Trophoblast cell (in vitro differentiated cells and primary cell): Measurements from ENCODE around the gene MIEF1.

Experiments used
- DNase-seq, 2 donors: peaks; one replicate each; pipeline ENCODE4 v3.0.0-alpha.2; 2016
- H2AFZ ChIP-seq: 2 replicates; pipeline ENCODE4 v1.6.1; 2013; ENCODE audit warnings: low read length, moderate library complexity, mild to moderate bottlenecking; ENCODE audit not compliant: insufficient read depth, poor library complexity
- H2AK5ac ChIP-seq: 2 replicates; pipeline ENCODE4 v1.6.1; 2013; ENCODE audit warnings: mild to moderate bottlenecking, low read length
- H2BK120ac ChIP-seq: 2 replicates; pipeline ENCODE4 v1.6.1; 2013; ENCODE audit warnings: low read length, mild to moderate bottlenecking, moderate library complexity; ENCODE audit not compliant: insufficient read depth, poor library complexity
- H2BK12ac ChIP-seq: 2 replicates; pipeline ENCODE4 v1.6.1; 2013; ENCODE audit warnings: mild to moderate bottlenecking, low read length, moderate library complexity
- H2BK5ac ChIP-seq: 2 replicates; pipeline ENCODE4 v1.6.1; 2013; ENCODE audit warnings: low read length, low read depth, moderate library complexity, mild to moderate bottlenecking; ENCODE audit not compliant: poor library complexity
- H3K14ac ChIP-seq: 2 replicates; pipeline ENCODE4 v1.6.1; 2013; ENCODE audit warnings: mild to moderate bottlenecking, low read length
- H3K18ac ChIP-seq: 2 replicates; pipeline ENCODE4 v1.6.1; 2013; ENCODE audit warnings: mild to moderate bottlenecking, low read length
- H3K23ac ChIP-seq: 2 replicates; pipeline ENCODE4 v1.6.1; 2013; ENCODE audit warnings: low read length
- H3K27ac ChIP-seq: 2 replicates; pipeline ENCODE4 v1.5.1; 2013; ENCODE audit warnings: low read depth, mild to moderate bottlenecking, inconsistent platforms, low read length, moderate library complexity
- H3K27me3 ChIP-seq: 2 replicates; pipeline ENCODE4 v1.6.1; 2013; ENCODE audit warnings: inconsistent platforms, mild to moderate bottlenecking, low read length, moderate library complexity; ENCODE audit not compliant: insufficient read depth
- H3K36me3 ChIP-seq, 2 experiments: 1 replicate in 1 of 2; 2 replicates in 1 of 2; pipeline ENCODE4 v1.6.1; 2013; ENCODE audit warnings: low read length in 2 of 2, mild to moderate bottlenecking in 2 of 2, moderate library complexity in 1 of 2; ENCODE audit not compliant: insufficient read depth in 2 of 2, control insufficient read depth in 1 of 2
- H3K4ac ChIP-seq: 2 replicates; pipeline ENCODE4 v1.6.1; 2013; ENCODE audit warnings: low read depth, mild to moderate bottlenecking, low read length, moderate library complexity
- H3K4me1 ChIP-seq, 2 experiments: 1 replicate in 1 of 2; 2 replicates in 1 of 2; pipeline ENCODE4 v1.6.1; 2013; ENCODE audit warnings: low read length in 2 of 2, mild to moderate bottlenecking in 2 of 2, moderate library complexity in 1 of 2; ENCODE audit not compliant: insufficient read depth in 2 of 2, control insufficient read depth in 1 of 2
- H3K4me2 ChIP-seq: 2 replicates; pipeline ENCODE4 v1.6.1; 2013; ENCODE audit warnings: inconsistent platforms, mild to moderate bottlenecking, low read length, moderate library complexity
- H3K4me3 ChIP-seq: 2 replicates; pipeline ENCODE4 v1.5.1; 2013; ENCODE audit warnings: mild to moderate bottlenecking, low read depth, low read length, inconsistent platforms
- H3K79me1 ChIP-seq: one replicate; pipeline ENCODE4 v1.6.1; 2013; ENCODE audit warnings: low read length
- H3K79me2 ChIP-seq: 2 replicates; pipeline ENCODE4 v1.6.1; 2013; ENCODE audit warnings: low read length, mild to moderate bottlenecking; ENCODE audit not compliant: control insufficient read depth, insufficient read depth, poor library complexity
- H3K9ac ChIP-seq: 2 replicates; pipeline ENCODE4 v1.6.1; 2013; ENCODE audit warnings: mild to moderate bottlenecking, low read length
- H3K9me3 ChIP-seq: 2 replicates; pipeline ENCODE4 v1.6.1; 2013; ENCODE audit warnings: low read depth, mild to moderate bottlenecking, control low read depth, inconsistent platforms, low read length; ENCODE audit not compliant: insufficient read depth
- H4K12ac ChIP-seq: 2 replicates; pipeline ENCODE4 v1.6.1; 2013; ENCODE audit warnings: low read depth, mild to moderate bottlenecking, low read length, moderate library complexity
- H4K8ac ChIP-seq: 2 replicates; pipeline ENCODE4 v1.6.1; 2013; ENCODE audit warnings: low read depth, mild to moderate bottlenecking, low read length, moderate library complexity
- H4K91ac ChIP-seq: one replicate; pipeline ENCODE4 v1.6.1; 2013; ENCODE audit warnings: low read depth, mild to moderate bottlenecking, low read length, moderate library complexity
- WGBS: extraction: QIAGEN DNeasy Blood & Tissue Kit; methylation state at CpG from one replicate; pipeline ENCODE4 v1.1.7; 2013; ENCODE audit warnings: missing lambda C conversion rate; ENCODE audit not compliant: insufficient read length, insufficient coverage; ENCODE audit errors: extremely low coverage; 5-methylcytosine and 5-hydroxymethylcytosine counted together

MIEF1 gene

GRCh38 chr22:39456522-39457197, 45.4 kb upstream of the MIEF1 start, which contains the start of gene MGAT3:
MGAT3 (plus strand) TSS chr22:39457012; CDS start chr22:39487348, 30,336 bp downstream.
- peak within 1 kb of the TSS; percentile 93 for H4K91ac ChIP-seq
- peak within 1 kb of the TSS; percentile 79 for H3K14ac ChIP-seq
- WGBS = no CpG with 5 or more reads among the region's 80 CpGs
- H2AK5ac ChIP-seq = peak within 1 kb of the TSS; percentile 12
- peak within 1 kb of the TSS; percentile 60 for H4K12ac ChIP-seq
- H3K23ac ChIP-seq = no peak within 1 kb of the TSS
- peak within 1 kb of the TSS; percentile 72 for H4K8ac ChIP-seq
- peak within 1 kb of the TSS; percentile 81 for H3K4me2 ChIP-seq
- peak within 1 kb of the TSS; percentile 91 for H3K4ac ChIP-seq
- peak within 1 kb of the TSS; percentile 79 for H3K4me3 ChIP-seq
- no peaks in the 10 kb centered on the region for H3K27me3 ChIP-seq
- peak within 1 kb of the TSS; percentile 51 for H3K9ac ChIP-seq
- H3K18ac ChIP-seq = peak within 1 kb of the TSS; percentile 77
- H2AFZ ChIP-seq = peak within 1 kb of the TSS; percentile 57
- peak within 1 kb of the TSS; percentile 26 for H2BK120ac ChIP-seq
- H2BK5ac ChIP-seq = peak within 1 kb of the TSS; percentile 65
- H3K27ac ChIP-seq = peak within 1 kb of the TSS; percentile 16
- peaks cover 19% of the 10 kb centered on the region for H3K79me1 ChIP-seq
- no peaks in the 10 kb centered on the region for H3K9me3 ChIP-seq
- H3K79me2 ChIP-seq = peaks cover 19% of the 10 kb centered on the region
- no peaks in the 10 kb centered on the region for H3K36me3 ChIP-seq
- H2BK12ac ChIP-seq = no peak within 1 kb of the TSS
- H3K4me1 ChIP-seq = peaks cover 24 to 34% of the 10 kb centered on the region in 2 experiments
- peak in 1 of 2 donors; percentile 45 for DNase-seq

- H3K23ac ChIP-seq = no peak overlapping the region
- no peak overlapping the region for H4K8ac ChIP-seq
- no peak overlapping the region for H3K14ac ChIP-seq
- no peak overlapping the region for H3K9ac ChIP-seq
- DNase-seq = no peak
- H4K12ac ChIP-seq = no peak overlapping the region
- no peak overlapping the region for H2AFZ ChIP-seq
- H2BK12ac ChIP-seq = no peak overlapping the region
- no peak overlapping the region for H2BK5ac ChIP-seq
- peak overlapping the region; percentile 81 for H3K4me2 ChIP-seq
- peaks cover 19% of the 10 kb centered on the region for H3K79me1 ChIP-seq
- H4K91ac ChIP-seq = peak overlapping the region; percentile 93
- H3K9me3 ChIP-seq = no peaks in the 10 kb centered on the region
- WGBS = no CpG with 5 or more reads among the region's 63 CpGs
- H3K18ac ChIP-seq = no peak overlapping the region
- H2BK120ac ChIP-seq = no peak overlapping the region
- H3K27ac ChIP-seq = no peak overlapping the region
- no peaks in the 10 kb centered on the region for H3K36me3 ChIP-seq
- H3K27me3 ChIP-seq = no peaks in the 10 kb centered on the region
- H2AK5ac ChIP-seq = no peak overlapping the region
- peak overlapping the region; percentile 79 for H3K4me3 ChIP-seq
- peaks cover 19% of the 10 kb centered on the region for H3K79me2 ChIP-seq
- peaks cover 24 to 36% of the 10 kb centered on the region in 2 experiments for H3K4me1 ChIP-seq
- H3K4ac ChIP-seq = no peak overlapping the region
These were observed 44.9 kb upstream of the MIEF1 start for GRCh38 chr22:39457198-39457555.

- WGBS = no CpG with 5 or more reads among the region's 83 CpGs
- peak overlapping the region; percentile 81 for H3K4me2 ChIP-seq
- no peaks in the 10 kb centered on the region for H3K27me3 ChIP-seq
- H3K4me1 ChIP-seq = peaks cover 28 to 37% of the 10 kb centered on the region in 2 experiments
- no peaks in the 10 kb centered on the region for H3K9me3 ChIP-seq
- peak overlapping the region; percentile 26 for H2BK120ac ChIP-seq
- peak overlapping the region; percentile 79 for H3K14ac ChIP-seq
- H3K79me1 ChIP-seq = peaks cover 22% of the 10 kb centered on the region
- peak overlapping the region; percentile 91 for H3K4ac ChIP-seq
- H3K18ac ChIP-seq = peak overlapping the region; percentile 77
- H2AK5ac ChIP-seq = peak overlapping the region; percentile 42
- peak overlapping the region; percentile 16 for H3K27ac ChIP-seq
- no peak overlapping the region for H3K23ac ChIP-seq
- H3K4me3 ChIP-seq = peak overlapping the region; percentile 79
- peaks cover 20% of the 10 kb centered on the region for H3K79me2 ChIP-seq
- H4K12ac ChIP-seq = peak overlapping the region; percentile 29
- H2BK5ac ChIP-seq = peak overlapping the region; percentile 65
- DNase-seq = no peak
- peak overlapping the region; percentile 93 for H4K91ac ChIP-seq
- no peak overlapping the region for H2BK12ac ChIP-seq
- peak overlapping the region; percentile 51 for H3K9ac ChIP-seq
- peak overlapping the region; percentile 72 for H4K8ac ChIP-seq
- peak overlapping the region; percentile 24 for H2AFZ ChIP-seq
- H3K36me3 ChIP-seq = no peaks in the 10 kb centered on the region
These were observed 44.3 kb upstream of the MIEF1 start for GRCh38 chr22:39457556-39458443.

GRCh38 chr22:39458444-39459083, 43.5 kb upstream of the MIEF1 start:
- no peak for DNase-seq
- no CpG with 5 or more reads among the region's 10 CpGs for WGBS

More at GRCh38 chr22:39458444-39459083, 43.5 kb upstream of the MIEF1 start:
- Histone ChIP-seq H3K14ac (peak overlapping the region; percentile 79), H3K18ac (peak overlapping the region; percentile 77), H4K8ac (peak overlapping the region; percentile 72), H4K91ac (peak overlapping the region; percentile 93), H2AK5ac (peak overlapping the region; percentile 42), H2AFZ (no peak overlapping the region), H3K27ac (no peak overlapping the region), H3K27me3 (no peaks in the 10 kb centered on the region), H3K4me3 (peak overlapping the region; percentile 79), H3K79me2 (peaks cover 20% of the 10 kb centered on the region), H3K9me3 (no peaks in the 10 kb centered on the region), H3K4me2 (peak overlapping the region; percentile 81), H3K4ac (peak overlapping the region; percentile 91), H3K79me1 (peaks cover 21% of the 10 kb centered on the region), H2BK120ac (peak overlapping the region; percentile 26), H3K36me3 (no peaks in the 10 kb centered on the region), H2BK12ac (peak overlapping the region; percentile 5), H4K12ac (peak overlapping the region; percentile 29), H3K9ac (no peak overlapping the region), H3K23ac (no peak overlapping the region), H3K4me1 (peaks cover 31 to 41% of the 10 kb centered on the region in 2 experiments), H2BK5ac (no peak overlapping the region)
